ENCODE measurements around the gene MYO7B. TPM values are rescaled to one million over a fixed set of nuclear protein-coding genes. Genes with fewer than 3 reads are reported as not detected.

Gene MYO7B
- polyA plus RNA-seq, 1 of the 3 experiments (the other 2 are of a cell fraction): 0.08 TPM

DNA sequence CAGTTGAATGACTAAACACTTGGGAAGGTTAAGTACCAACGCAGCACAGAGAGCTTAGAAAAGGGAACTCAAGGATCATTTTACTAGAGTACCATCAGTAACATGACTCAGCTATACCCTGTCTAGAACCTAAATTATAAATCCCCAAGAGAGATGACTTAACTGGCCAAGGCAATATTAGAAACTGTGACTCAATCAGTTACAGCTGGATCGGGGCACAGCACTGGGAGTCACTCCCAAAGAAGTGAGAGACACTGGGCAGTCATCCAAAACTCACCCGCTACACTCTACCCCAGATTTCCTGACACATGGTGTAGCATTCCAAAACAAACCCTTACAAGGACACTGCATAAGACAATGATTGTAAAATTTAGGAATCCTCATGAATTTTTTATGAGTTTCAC, 26.9 kb upstream of the MYO7B start (continued):
- no peak for TF ChIP-seq USF1 (IDR thresholded peaks at IDR 0.05; ENCODE audit: borderline replicate concordance, low read depth)
- TF ChIP-seq RCOR1 (IDR thresholded peaks at IDR 0.05; ENCODE audit: low read length): peak; percentile 29; the same call in 1 of the 2 replicates
- TF ChIP-seq, protein P1, sequence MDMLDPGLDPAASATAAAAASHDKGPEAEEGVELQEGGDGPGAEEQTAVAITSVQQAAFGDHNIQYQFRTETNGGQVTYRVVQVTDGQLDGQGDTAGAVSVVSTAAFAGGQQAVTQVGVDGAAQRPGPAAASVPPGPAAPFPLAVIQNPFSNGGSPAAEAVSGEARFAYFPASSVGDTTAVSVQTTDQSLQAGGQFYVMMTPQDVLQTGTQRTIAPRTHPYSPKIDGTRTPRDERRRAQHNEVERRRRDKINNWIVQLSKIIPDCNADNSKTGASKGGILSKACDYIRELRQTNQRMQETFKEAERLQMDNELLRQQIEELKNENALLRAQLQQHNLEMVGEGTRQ (IDR thresholded peaks at IDR 0.05; ENCODE audit: borderline replicate concordance, low read depth, low read length): no peak
- TF ChIP-seq ELF1 (IDR thresholded peaks at IDR 0.05): no peak
- no peak for TF ChIP-seq CTCF (IDR thresholded peaks at IDR 0.05)
- no peak for TF ChIP-seq FOXJ3 (CRISPR knock-in tag; IDR thresholded peaks at IDR 0.05)

DNA sequence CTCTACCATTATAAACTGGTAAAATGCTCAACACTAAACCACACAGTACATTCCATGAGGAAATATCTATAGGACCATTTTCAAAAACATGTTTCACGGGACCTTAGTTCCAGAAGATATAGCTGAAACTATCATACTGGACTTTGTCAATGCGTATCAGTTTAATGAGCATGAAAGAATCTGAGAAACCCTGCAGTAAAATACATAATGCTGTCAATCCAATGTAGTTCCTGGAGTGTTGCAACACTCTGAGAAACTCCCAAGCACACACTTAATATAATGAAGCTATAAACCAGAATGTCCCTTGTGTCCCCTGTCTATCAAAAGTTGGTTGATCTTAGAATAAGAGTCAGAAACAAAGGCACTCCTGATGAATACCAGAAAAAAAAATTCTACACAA, 25.4 kb upstream of the MYO7B start:
- CTCF ChIA-PET: interaction anchor here (0.9 to 1.0 kb wide), 2 partner anchors 31 to 139 kb away, joined by 3 read pairs; no protein-coding TSS in a partner anchor
- TF ChIP-seq CTCF (IDR thresholded peaks at IDR 0.05): no peak
- no peak for TF ChIP-seq NRF1 (IDR thresholded peaks at IDR 0.05; ENCODE audit: low read depth, low read length)
- no peak for TF ChIP-seq GATA2 (CRISPR knock-in tag; IDR thresholded peaks at IDR 0.05)
- no peak for TF ChIP-seq PBX3 (IDR thresholded peaks at IDR 0.05)
- TF ChIP-seq JUND (IDR thresholded peaks at IDR 0.05): no peak
- no peak for TF ChIP-seq GABPA (IDR thresholded peaks at IDR 0.05; ENCODE audit: low read depth)
- TF ChIP-seq TEAD4 (IDR thresholded peaks at IDR 0.05; ENCODE audit: borderline replicate concordance, insufficient read depth): no peak
- TF ChIP-seq EZH2phosphoT487 (IDR thresholded peaks at IDR 0.05; ENCODE audit: borderline replicate concordance, low read depth): no peak
- TF ChIP-seq REST (IDR thresholded peaks at IDR 0.05; ENCODE audit: low read depth, low read length): no peak
- TF ChIP-seq ELF1 (IDR thresholded peaks at IDR 0.05): no peak
- no peak for TF ChIP-seq TAF1 (IDR thresholded peaks at IDR 0.05; ENCODE audit: borderline replicate concordance, low read depth, low read length)
- TF ChIP-seq SMC3 (IDR thresholded peaks at IDR 0.05; ENCODE audit: low read depth, low read length): no peak
- TF ChIP-seq, protein P1 (IDR thresholded peaks at IDR 0.05; ENCODE audit: borderline replicate concordance, low read depth, low read length): no peak
- TF ChIP-seq MXI1 (IDR thresholded peaks at IDR 0.05; ENCODE audit: low read depth, low read length): no peak
- no peak for TF ChIP-seq RFX5 (IDR thresholded peaks at IDR 0.05; ENCODE audit: low read length)
- WGBS (ENCODE audit: low lambda C conversion rate): 90% methylated on average over 2 of the region's 2 CpGs
- peaks cover 90% of the 10 kb centered on the region for H3K79me2 ChIP-seq (ENCODE audit: insufficient read depth)
- H3F3A ChIP-seq (replicated peaks; ENCODE audit: insufficient read depth): peaks cover 44% of the 10 kb centered on the region
- H3K36me3 ChIP-seq (replicated peaks in 1 of 2; ENCODE audit: control insufficient read depth in 1 of 2, insufficient read depth in 2 of 2, low read length in 1 of 2): peaks cover 25 to 27% of the 10 kb centered on the region in 2 experiments
- H3K27ac ChIP-seq (ENCODE audit: low read depth in 2 of 2, low read length in 1 of 2): peak overlapping the region in 1 of 2 experiments; percentile 86; a peak in 2 of 4 replicates
- no peaks in the 10 kb centered on the region for H3K9me2 ChIP-seq
- no peak overlapping the region for H3K4me2 ChIP-seq
- POLR2A ChIA-PET: no interaction called here
- no peak overlapping the region for H3K9ac ChIP-seq
- DNase-seq: no peak
- H3K4me1 ChIP-seq (ENCODE audit: control insufficient read depth in 1 of 2, insufficient read depth in 2 of 2, low read depth in 1 of 2, low read length in 1 of 2): peaks cover 10 to 49% of the 10 kb centered on the region in 2 experiments
- no peak overlapping the region for H2AFZ ChIP-seq (ENCODE audit: low read depth)
- H3K27me3 ChIP-seq (ENCODE audit: insufficient read depth): no peaks in the 10 kb centered on the region
- H3K4me3 ChIP-seq (ENCODE audit: low read depth in 2 of 2, low read length in 1 of 2): no peak overlapping the region
- peaks cover 61% of the 10 kb centered on the region for H4K20me1 ChIP-seq (ENCODE audit: insufficient read depth)
- H3K9me3 ChIP-seq: no peaks in the 10 kb centered on the region
